ENCODE data around the gene PKN2.

The PKN2 gene

DNA sequence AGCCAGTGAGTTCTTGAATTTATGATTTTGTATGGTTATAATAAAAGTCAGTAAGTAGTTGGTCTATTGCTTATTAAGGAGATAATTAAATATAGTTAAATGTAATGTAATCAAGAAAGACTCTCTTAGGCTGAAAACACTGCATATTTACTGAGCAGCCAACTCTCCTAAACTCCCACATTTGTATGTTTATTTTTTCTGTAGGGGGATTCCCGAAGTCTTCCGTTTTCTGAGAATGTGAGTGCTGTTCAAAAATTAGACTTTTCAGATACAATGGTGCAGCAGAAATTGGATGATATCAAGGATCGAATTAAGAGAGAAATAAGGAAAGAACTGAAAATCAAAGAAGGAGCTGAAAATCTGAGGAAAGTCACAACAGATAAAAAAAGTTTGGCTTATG, 56.7 kb downstream of the PKN2 start:
- no peak for DNase-seq (ENCODE audit: low read depth)
- H3K4me3 ChIP-seq (ENCODE audit: low read depth, low read length), result no peak overlapping the region
- TF ChIP-seq, protein P1, sequence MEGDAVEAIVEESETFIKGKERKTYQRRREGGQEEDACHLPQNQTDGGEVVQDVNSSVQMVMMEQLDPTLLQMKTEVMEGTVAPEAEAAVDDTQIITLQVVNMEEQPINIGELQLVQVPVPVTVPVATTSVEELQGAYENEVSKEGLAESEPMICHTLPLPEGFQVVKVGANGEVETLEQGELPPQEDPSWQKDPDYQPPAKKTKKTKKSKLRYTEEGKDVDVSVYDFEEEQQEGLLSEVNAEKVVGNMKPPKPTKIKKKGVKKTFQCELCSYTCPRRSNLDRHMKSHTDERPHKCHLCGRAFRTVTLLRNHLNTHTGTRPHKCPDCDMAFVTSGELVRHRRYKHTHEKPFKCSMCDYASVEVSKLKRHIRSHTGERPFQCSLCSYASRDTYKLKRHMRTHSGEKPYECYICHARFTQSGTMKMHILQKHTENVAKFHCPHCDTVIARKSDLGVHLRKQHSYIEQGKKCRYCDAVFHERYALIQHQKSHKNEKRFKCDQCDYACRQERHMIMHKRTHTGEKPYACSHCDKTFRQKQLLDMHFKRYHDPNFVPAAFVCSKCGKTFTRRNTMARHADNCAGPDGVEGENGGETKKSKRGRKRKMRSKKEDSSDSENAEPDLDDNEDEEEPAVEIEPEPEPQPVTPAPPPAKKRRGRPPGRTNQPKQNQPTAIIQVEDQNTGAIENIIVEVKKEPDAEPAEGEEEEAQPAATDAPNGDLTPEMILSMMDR (IDR thresholded peaks at IDR 0.05; ENCODE audit: low read depth, low read length, missing control alignments), result no peak

DNA sequence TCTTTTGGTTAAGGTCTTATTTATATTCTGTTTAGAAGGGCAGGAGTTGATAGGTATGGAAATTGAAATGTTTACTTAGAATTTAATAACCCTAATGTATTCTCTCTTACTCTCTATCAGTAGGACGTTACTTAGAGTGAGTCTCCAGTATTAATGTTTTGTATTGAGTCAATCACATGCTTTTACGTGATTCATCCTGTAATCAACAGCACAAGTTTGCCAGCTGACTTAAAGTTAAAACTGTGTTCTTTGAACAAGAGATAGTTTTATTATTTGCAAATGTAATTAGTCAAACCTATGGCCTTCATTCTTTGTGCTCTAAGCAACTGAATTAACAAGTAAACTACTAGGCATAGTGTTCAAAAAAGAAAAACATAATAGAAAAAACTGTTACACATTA, 57.3 kb downstream of the PKN2 start:
- TF ChIP-seq, protein P1 (IDR thresholded peaks at IDR 0.05; ENCODE audit: low read depth, low read length, missing control alignments), result no peak
- no peak overlapping the region for H3K4me3 ChIP-seq (ENCODE audit: low read depth, low read length)
- no peak for DNase-seq (ENCODE audit: low read depth)

DNA sequence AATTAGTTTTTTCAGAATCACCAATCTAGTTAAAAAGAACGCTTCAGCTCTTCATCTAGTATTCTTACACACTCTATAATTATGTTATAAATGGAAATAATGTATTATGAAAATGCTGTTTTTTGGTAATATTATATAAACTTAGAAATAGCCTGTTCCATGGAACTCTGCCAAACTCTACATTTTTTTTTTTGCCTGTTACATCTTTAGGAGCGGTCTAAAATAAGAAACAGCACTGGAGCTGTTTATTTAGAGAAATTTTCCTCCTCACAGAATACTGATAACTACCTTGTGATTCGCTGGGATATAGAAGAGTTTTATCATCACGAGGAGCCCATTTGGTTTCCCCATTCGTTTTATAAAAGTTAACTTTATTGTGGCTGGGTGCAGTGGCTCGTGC, 58.5 kb downstream of the PKN2 start:
- TF ChIP-seq, protein P1 (IDR thresholded peaks at IDR 0.05; ENCODE audit: low read depth, low read length, missing control alignments), result no peak
- no peak for DNase-seq (ENCODE audit: low read depth)
- H3K4me3 ChIP-seq (ENCODE audit: low read depth, low read length), result no peak overlapping the region

DNA sequence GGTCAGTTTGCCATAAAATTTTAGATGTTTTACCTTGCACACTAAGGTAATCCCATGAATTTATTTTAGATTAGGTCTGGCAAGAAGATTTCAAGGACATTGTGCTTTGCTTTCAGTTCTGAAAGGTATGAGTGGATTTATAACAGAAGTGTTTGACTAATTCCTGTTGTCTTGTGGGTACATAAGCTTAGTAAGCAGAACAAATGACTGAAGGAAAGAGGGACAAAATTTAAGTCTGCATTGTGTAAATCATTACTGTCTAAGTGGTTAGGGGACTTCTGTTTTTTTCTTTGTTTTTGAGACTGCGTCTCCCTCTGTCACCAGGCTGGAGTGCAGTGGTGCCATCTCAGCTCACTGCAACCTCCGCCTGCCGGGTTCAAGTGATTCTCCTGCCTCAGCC, 60.1 kb downstream of the PKN2 start:
- TF ChIP-seq, protein P1 (IDR thresholded peaks at IDR 0.05; ENCODE audit: low read depth, low read length, missing control alignments), result no peak
- no peak for DNase-seq (ENCODE audit: low read depth)
- no peak overlapping the region for H3K4me3 ChIP-seq (ENCODE audit: low read depth, low read length)

DNA sequence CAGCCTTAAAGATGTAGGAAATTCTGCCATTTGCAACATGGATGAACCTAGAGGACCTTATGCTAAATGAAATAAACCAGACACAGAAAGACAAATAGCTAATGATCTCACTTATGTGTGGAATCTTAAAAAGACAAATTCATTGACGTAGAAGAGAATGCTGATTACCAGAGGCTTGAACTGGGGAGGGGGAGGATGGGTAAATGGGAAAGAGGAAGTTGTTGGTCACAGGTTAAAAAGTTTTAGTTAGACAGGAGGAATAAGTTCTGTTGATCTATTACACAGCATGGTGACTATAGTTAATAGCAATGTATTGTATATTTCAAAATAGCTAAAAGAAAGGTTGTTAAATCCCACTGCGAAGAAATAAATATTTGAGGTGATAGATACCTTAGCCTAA, 62.8 kb downstream of the PKN2 start:
- TF ChIP-seq, protein P1 (IDR thresholded peaks at IDR 0.05; ENCODE audit: low read depth, low read length, missing control alignments), result no peak
- no peak for DNase-seq (ENCODE audit: low read depth)
- no peak overlapping the region for H3K4me3 ChIP-seq (ENCODE audit: low read depth, low read length)

DNA sequence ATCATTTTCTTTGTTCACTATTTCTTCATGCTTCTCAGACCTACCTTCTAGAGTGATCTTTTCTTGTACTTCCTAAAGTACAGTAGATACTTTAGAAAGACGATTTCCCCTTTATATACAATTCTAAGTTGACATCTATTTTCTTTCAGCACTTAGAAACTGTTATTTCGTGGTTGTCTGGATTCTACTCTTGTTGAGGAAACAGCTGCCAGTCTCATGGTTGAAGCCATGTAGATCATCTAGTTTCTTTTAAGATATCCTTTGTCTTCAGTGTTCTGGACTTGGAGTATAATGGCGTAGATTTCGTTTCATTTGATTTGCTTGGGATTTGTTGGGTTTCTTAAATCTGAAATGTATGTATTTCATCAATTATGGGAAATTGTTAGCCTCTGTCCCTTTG, 67.6 kb downstream of the PKN2 start:
- TF ChIP-seq, protein P1 (IDR thresholded peaks at IDR 0.05; ENCODE audit: low read depth, low read length, missing control alignments), result no peak
- no peak for DNase-seq (ENCODE audit: low read depth)
- no peak overlapping the region for H3K4me3 ChIP-seq (ENCODE audit: low read depth, low read length)

DNA sequence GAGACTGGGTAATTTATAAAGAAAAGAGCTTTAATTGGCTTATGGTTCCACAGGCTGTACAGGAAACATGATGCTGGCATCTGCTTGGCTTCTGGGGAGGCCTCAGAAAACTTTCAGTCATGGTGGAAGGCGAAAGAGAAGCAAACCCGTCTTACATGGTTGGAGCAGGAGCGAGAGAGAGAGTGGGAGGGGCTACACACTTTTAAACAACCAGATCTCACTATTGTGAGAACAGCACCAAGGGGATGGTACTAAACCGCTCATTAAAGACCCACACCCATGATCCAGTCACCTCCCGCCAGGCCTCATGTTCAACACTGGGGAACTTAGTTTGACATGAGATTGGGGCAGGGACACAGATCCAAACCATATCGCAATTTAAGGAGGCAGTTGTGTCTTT, 69.4 kb downstream of the PKN2 start:
- no peak for DNase-seq (ENCODE audit: low read depth)
- H3K4me3 ChIP-seq (ENCODE audit: low read depth, low read length), result no peak overlapping the region
- TF ChIP-seq, protein P1 (IDR thresholded peaks at IDR 0.05; ENCODE audit: low read depth, low read length, missing control alignments), result no peak
